H9 (cell line): ENCODE results near the gene CYB5A. TPM values are rescaled to one million over a fixed set of nuclear protein-coding genes. Genes with fewer than 3 reads are reported as not detected.

Experiments used
- DNase-seq: peaks from one replicate; pipeline ENCODE4 v3.0.0-alpha.2; 2017
- H2AFZ ChIP-seq: one replicate; pipeline ENCODE4 v1.6.1; 2013; ENCODE audit warnings: mild to moderate bottlenecking, low read length, control low read depth, moderate library complexity
- H2AK5ac ChIP-seq: 2 replicates; pipeline ENCODE4 v1.6.1; 2013; ENCODE audit warnings: low read length, control low read depth, mixed read lengths; ENCODE audit not compliant: insufficient read length
- H2BK120ac ChIP-seq: one replicate; pipeline ENCODE4 v1.6.1; 2013; ENCODE audit warnings: low read depth, mild to moderate bottlenecking, low read length, control low read depth, inconsistent platforms; ENCODE audit not compliant: poor library complexity, severe bottlenecking
- H2BK12ac ChIP-seq: 2 replicates; pipeline ENCODE4 v1.6.1; 2013; ENCODE audit warnings: low read length, control low read depth, mixed read lengths, low read depth; ENCODE audit not compliant: insufficient read length
- H2BK15ac ChIP-seq: 2 replicates; pipeline ENCODE4 v1.6.1; 2013; ENCODE audit warnings: low read depth, low read length, control low read depth
- H2BK20ac ChIP-seq: one replicate; pipeline ENCODE4 v1.6.1; 2013; ENCODE audit warnings: low read depth, mild to moderate bottlenecking, low read length, control low read depth, inconsistent platforms; ENCODE audit not compliant: poor library complexity, severe bottlenecking
- H2BK5ac ChIP-seq: 2 replicates; pipeline ENCODE4 v1.6.1; 2013; ENCODE audit warnings: low read length, control low read depth, mixed read lengths; ENCODE audit not compliant: insufficient read length
- H3K14ac ChIP-seq: 2 replicates; pipeline ENCODE4 v1.6.1; 2013; ENCODE audit warnings: low read length, control low read depth; ENCODE audit not compliant: insufficient read depth
- H3K18ac ChIP-seq: 2 replicates; pipeline ENCODE4 v1.6.1; 2013; ENCODE audit warnings: low read depth, mild to moderate bottlenecking, mixed read lengths, low read length, control low read depth; ENCODE audit not compliant: insufficient read length
- H3K23ac ChIP-seq: 2 replicates; pipeline ENCODE4 v1.6.1; 2013; ENCODE audit warnings: low read length, control low read depth, mixed read lengths, low read depth; ENCODE audit not compliant: insufficient read length
- H3K23me2 ChIP-seq: 2 replicates; pipeline ENCODE4 v1.6.1; 2013; ENCODE audit warnings: low read depth, mild to moderate bottlenecking, mixed read lengths, low read length, control low read depth; ENCODE audit not compliant: insufficient read length, poor library complexity, severe bottlenecking
- H3K27ac ChIP-seq: 2 replicates; pipeline ENCODE4 v1.5.1; 2013; ENCODE audit warnings: low read length, control low read depth, mixed read lengths, low read depth; ENCODE audit not compliant: insufficient read length
- H3K27me3 ChIP-seq: 2 replicates; pipeline ENCODE4 v1.6.1; 2013; ENCODE audit warnings: low read length, control low read depth, inconsistent platforms; ENCODE audit not compliant: insufficient read depth
- H3K4ac ChIP-seq: 2 replicates; pipeline ENCODE4 v1.6.1; 2013; ENCODE audit warnings: low read depth, mild to moderate bottlenecking, control low read depth, inconsistent platforms, low read length, moderate library complexity
- H3K4me1 ChIP-seq: 2 replicates; pipeline ENCODE4 v1.6.1; 2013; ENCODE audit warnings: low read length, control low read depth, inconsistent platforms; ENCODE audit not compliant: insufficient read depth
- H3K4me2 ChIP-seq: 2 replicates; pipeline ENCODE4 v1.6.1; 2013; ENCODE audit warnings: low read length, control low read depth, mixed read lengths; ENCODE audit not compliant: insufficient read length, insufficient read depth
- H3K56ac ChIP-seq: 2 replicates; pipeline ENCODE4 v1.6.1; 2013; ENCODE audit warnings: low read depth, mild to moderate bottlenecking, mixed read lengths, low read length, control low read depth; ENCODE audit not compliant: insufficient read length
- H3K79me1 ChIP-seq: 2 replicates; pipeline ENCODE4 v1.6.1; 2013; ENCODE audit warnings: low read depth, mild to moderate bottlenecking, moderate library complexity, low read length, control low read depth, inconsistent platforms; ENCODE audit not compliant: insufficient read depth, poor library complexity, severe bottlenecking
- H3K79me2 ChIP-seq: 2 replicates; pipeline ENCODE4 v1.6.1; 2013; ENCODE audit warnings: low read length, control low read depth, inconsistent platforms; ENCODE audit not compliant: insufficient read depth
- H3K9ac ChIP-seq: 2 replicates; pipeline ENCODE4 v1.6.1; 2013; ENCODE audit warnings: low read length, control low read depth, mixed read lengths; ENCODE audit not compliant: insufficient read length; ENCODE audit errors: extremely low read depth
- H3K9me3 ChIP-seq: one replicate; pipeline ENCODE4 v1.6.1; 2013; ENCODE audit warnings: low read depth, low read length, inconsistent platforms; ENCODE audit not compliant: control insufficient read depth
- H3T11ph ChIP-seq: one replicate; pipeline ENCODE4 v1.6.1; 2013; ENCODE audit warnings: mild to moderate bottlenecking, low read length, control low read depth, inconsistent platforms
- H4K20me1 ChIP-seq: one replicate; pipeline ENCODE4 v1.6.1; 2013; ENCODE audit not compliant: control insufficient read depth, insufficient read length, insufficient read depth
- H4K5ac ChIP-seq: 2 replicates; pipeline ENCODE4 v1.6.1; 2013; ENCODE audit warnings: low read depth, mild to moderate bottlenecking, mixed read lengths, low read length, control low read depth; ENCODE audit not compliant: insufficient read length
- H4K8ac ChIP-seq: replicated peaks from 2 replicates; pipeline ENCODE4 v1.6.1; 2013; ENCODE audit warnings: low read length, control low read depth, mixed read lengths, low read depth; ENCODE audit not compliant: insufficient read length
- H4K91ac ChIP-seq: 2 replicates; pipeline ENCODE4 v1.6.1; 2013; ENCODE audit warnings: low read depth, mild to moderate bottlenecking, moderate library complexity, mixed read lengths, low read length, control low read depth; ENCODE audit not compliant: insufficient read length
- H3K27ac Mint-ChIP-seq, 3 experiments: 2 replicates in 2 of 3; 3 replicates in 1 of 3; pipeline ENCODE4 v1.8.0; 2020 to 2021; ENCODE audit warnings: mixed read lengths in 3 of 3, mild to moderate bottlenecking in 1 of 3, moderate library complexity in 1 of 3
- H3K27me3 Mint-ChIP-seq: 2 replicates; pipeline ENCODE4 v1.8.0; 2021; ENCODE audit warnings: low read depth, mild to moderate bottlenecking, moderate library complexity, mixed read lengths
- H3K36me3 Mint-ChIP-seq, 3 experiments: 2 replicates in 2 of 3; 3 replicates in 1 of 3; pipeline ENCODE4 v1.8.0; 2020 to 2021; ENCODE audit warnings: low read depth in 3 of 3, mixed read lengths in 3 of 3; ENCODE audit not compliant: insufficient read depth in 1 of 3
- H3K4me1 Mint-ChIP-seq, 2 experiments: 2 replicates each; pipeline ENCODE4 v1.8.0; 2020; ENCODE audit warnings: mixed read lengths in 2 of 2
- H3K4me3 Mint-ChIP-seq, 2 experiments: 2 replicates in 1 of 2; 3 replicates in 1 of 2; pipeline ENCODE4 v1.8.0; 2020 to 2021; ENCODE audit warnings: mild to moderate bottlenecking in 2 of 2, mixed read lengths in 2 of 2, moderate library complexity in 1 of 2
- H3K9me3 Mint-ChIP-seq, 2 experiments: 2 replicates in 1 of 2; 3 replicates in 1 of 2; pipeline ENCODE4 v1.8.0; 2020; ENCODE audit warnings: mild to moderate bottlenecking in 2 of 2, mixed read lengths in 2 of 2, moderate library complexity in 1 of 2
- CTCF ChIP-seq: fragments of 200-600 bp; sonication (generic); conservative IDR thresholded peaks from 3 replicates; pipeline ENCODE4 v1.8.0; 2021; ENCODE audit warnings: antibody characterized with exemption, mild to moderate bottlenecking
- WGBS: extraction: QIAGEN DNeasy Blood & Tissue Kit; methylation state at CpG from one replicate; pipeline ENCODE4 v1.1.7; 2013; ENCODE audit warnings: missing lambda C conversion rate, low lambda C conversion rate, mixed read lengths; ENCODE audit not compliant: insufficient read length; ENCODE audit errors: extremely low coverage; 5-methylcytosine and 5-hydroxymethylcytosine counted together
- total RNA-seq: library from RNA; stranded (reverse); gene quantifications from 2 replicates; pipeline ENCODE4 v1.2.1, GENCODE V29; 2021

The CYB5A gene
- total RNA-seq, 1 experiment from 2014 or later, result 93.2 TPM

- Histone ChIP-seq H3K18ac (no peak overlapping the region), H3K79me1 (no peaks in the 10 kb centered on the region), H3K79me2 (no peaks in the 10 kb centered on the region), H3K4me2 (no peak overlapping the region), H4K91ac (no peak overlapping the region), H2AFZ (no peak overlapping the region), H3K9me3 (no peaks in the 10 kb centered on the region), H3K9ac (no peak overlapping the region), H3K23me2 (no peaks in the 10 kb centered on the region), H3K4me1 (no peaks in the 10 kb centered on the region), H4K5ac (no peak overlapping the region), H2BK120ac (no peak overlapping the region), H2BK5ac (no peak overlapping the region), H2BK15ac (no peak overlapping the region), H3K27me3 (no peaks in the 10 kb centered on the region), H3T11ph (no peak overlapping the region), H4K20me1 (no peaks in the 10 kb centered on the region), H3K4ac (no peak overlapping the region), H3K23ac (no peak overlapping the region), H2BK12ac (no peak overlapping the region), H3K56ac (no peak overlapping the region), H3K27ac (no peak overlapping the region), H2AK5ac (no peak overlapping the region), H2BK20ac (no peak overlapping the region), H3K14ac (no peak overlapping the region), H4K8ac (no peak overlapping the region)
- H3K4me1 Mint-ChIP-seq, result 0 out of 4 replicates have a peak, but pooled peaks cover 0 to 2% of the 10 kb centered on the region in 2 experiments
- peaks cover 1 to 7% (median 6%) of the 10 kb centered on the region in 3 experiments for H3K36me3 Mint-ChIP-seq
- H3K27ac Mint-ChIP-seq, result no peak overlapping the region
- no peak for TF ChIP-seq CTCF
- no peak overlapping the region for H3K4me3 Mint-ChIP-seq
- WGBS, result no CpG with 5 or more reads among the region's 5 CpGs
- no peaks in the 10 kb centered on the region; the same call in 1 of the 2 replicates for H3K27me3 Mint-ChIP-seq
- no peak for DNase-seq
- H3K9me3 Mint-ChIP-seq, result peaks cover 9 to 10% of the 10 kb centered on the region in 2 experiments
Measured at GRCh38 chr18:74303306-74303705, 11.5 kb upstream of the CYB5A start.
